ENCODE measurements around the gene SPAG9. TPM values are rescaled to one million over a fixed set of nuclear protein-coding genes. Genes with fewer than 3 reads are reported as not detected.

The SPAG9 gene
- total and polyA plus RNA-seq, 2 experiments from 2014 or later: 13.7 to 45.0 TPM

DNA sequence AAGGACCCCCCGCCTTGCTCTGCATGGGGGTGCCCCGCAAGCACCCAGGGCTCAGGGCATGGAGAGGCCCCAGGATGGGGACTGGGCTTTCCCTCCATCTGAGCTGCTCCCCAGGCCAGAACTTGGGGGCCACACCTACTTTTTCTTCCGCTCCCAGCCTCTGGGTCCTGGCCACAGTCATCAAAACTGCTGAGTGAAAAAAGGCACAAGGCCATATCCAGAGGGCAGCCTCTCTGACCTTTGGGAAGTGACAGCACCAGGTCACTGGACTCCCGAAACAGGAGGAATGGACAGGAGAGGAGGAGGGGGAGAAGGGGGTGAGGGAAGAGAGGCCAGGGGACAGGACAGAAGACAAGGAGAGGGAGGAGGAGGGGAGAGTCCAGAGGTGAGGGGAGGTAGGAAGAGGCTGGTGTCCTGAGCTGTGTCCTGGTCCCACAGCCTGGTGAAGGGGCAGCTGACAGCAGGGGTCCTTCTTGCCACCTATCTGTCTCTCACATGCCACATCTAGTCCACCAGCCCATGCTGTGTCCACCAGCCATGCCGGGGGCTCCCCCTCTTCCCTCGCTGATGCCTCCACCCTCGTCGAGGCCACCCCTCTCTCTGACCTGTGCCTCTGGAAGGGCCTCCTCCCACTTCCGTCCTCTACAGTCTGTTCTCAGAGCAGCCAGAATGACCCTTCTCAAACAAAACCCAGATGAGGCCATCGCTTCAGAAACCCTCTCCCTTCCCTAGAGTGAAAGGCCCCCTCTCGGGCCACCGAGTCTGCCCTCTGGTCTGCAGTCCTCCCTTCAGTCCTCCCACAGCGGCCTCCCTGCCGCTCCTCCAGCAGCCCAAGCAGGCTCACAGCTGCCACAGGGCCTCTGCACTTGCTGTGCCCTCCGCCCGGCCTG, 180.6 kb downstream of the SPAG9 start:
- H4K20me1 ChIP-seq (replicated peaks; ENCODE audit: insufficient read depth): no peaks in the 10 kb centered on the region
- no peaks in the 10 kb centered on the region for H3K9me2 ChIP-seq (ENCODE audit: insufficient read depth)
- no peak overlapping the region for H2AFZ ChIP-seq
- H3F3A ChIP-seq (replicated peaks; ENCODE audit: low read depth): no peaks in the 10 kb centered on the region
- H3K9me3 Mint-ChIP-seq: no peaks in the 10 kb centered on the region
- no peak overlapping the region for H3K27ac ChIP-seq (ENCODE audit: low read depth)
- DNase-seq (ENCODE audit: low spot score) (no peak), ATAC-seq (no peak)
- H3K4me2 ChIP-seq: no peak overlapping the region
- H3K36me3 Mint-ChIP-seq (ENCODE audit: low read depth): no peaks in the 10 kb centered on the region
- H3K27me3 Mint-ChIP-seq (ENCODE audit: insufficient read depth, low read depth, poor library complexity): peaks cover 13% of the 10 kb centered on the region
- no peaks in the 10 kb centered on the region for H3K79me2 ChIP-seq (replicated peaks; ENCODE audit: insufficient read depth)
- TF ChIP-seq JUNB (IDR thresholded peaks at IDR 0.05; ENCODE audit: unreplicated experiment): no peak
- TF ChIP-seq CTCF (conservative IDR thresholded peaks at IDR 0.05; ENCODE audit: low read depth in 2 of 2): no peak
- no peak for TF ChIP-seq REST (IDR thresholded peaks at IDR 0.05; ENCODE audit: unreplicated experiment)
- no peak for TF ChIP-seq EZH2 (IDR thresholded peaks at IDR 0.05; ENCODE audit: low read depth, unreplicated experiment)
- no peak for TF ChIP-seq CREB1 (CRISPR knock-in tag; IDR thresholded peaks at IDR 0.05; ENCODE audit: low read depth)
- no peak for TF ChIP-seq NANOG (IDR thresholded peaks at IDR 0.05; ENCODE audit: borderline replicate concordance)
- no peak for TF ChIP-seq STAT1 (IDR thresholded peaks at IDR 0.05; ENCODE audit: unreplicated experiment)
- TF ChIP-seq, protein P1, sequence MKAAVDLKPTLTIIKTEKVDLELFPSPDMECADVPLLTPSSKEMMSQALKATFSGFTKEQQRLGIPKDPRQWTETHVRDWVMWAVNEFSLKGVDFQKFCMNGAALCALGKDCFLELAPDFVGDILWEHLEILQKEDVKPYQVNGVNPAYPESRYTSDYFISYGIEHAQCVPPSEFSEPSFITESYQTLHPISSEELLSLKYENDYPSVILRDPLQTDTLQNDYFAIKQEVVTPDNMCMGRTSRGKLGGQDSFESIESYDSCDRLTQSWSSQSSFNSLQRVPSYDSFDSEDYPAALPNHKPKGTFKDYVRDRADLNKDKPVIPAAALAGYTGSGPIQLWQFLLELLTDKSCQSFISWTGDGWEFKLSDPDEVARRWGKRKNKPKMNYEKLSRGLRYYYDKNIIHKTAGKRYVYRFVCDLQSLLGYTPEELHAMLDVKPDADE (IDR thresholded peaks at IDR 0.05): no peak
- TF ChIP-seq ZNF331 (CRISPR knock-in tag; IDR thresholded peaks at IDR 0.05; ENCODE audit: low read depth): no peak
- TF ChIP-seq EZH2phosphoT487 (IDR thresholded peaks at IDR 0.05; ENCODE audit: unreplicated experiment): no peak
- no peak for TF ChIP-seq ZNF462 (CRISPR knock-in tag; IDR thresholded peaks at IDR 0.05)
- peaks cover 15% of the 10 kb centered on the region for H3K27me3 ChIP-seq (ENCODE audit: insufficient read depth)
- H3K27ac Mint-ChIP-seq: no peak overlapping the region
- no peak overlapping the region for H3K4me3 ChIP-seq
- H3K36me3 ChIP-seq (ENCODE audit: insufficient read depth): no peaks in the 10 kb centered on the region
- H3K4me3 Mint-ChIP-seq: no peak overlapping the region
- H3K4me1 ChIP-seq (ENCODE audit: insufficient read depth): peaks cover 6% of the 10 kb centered on the region; the same call in 1 of the 2 replicates
- H3K4me1 Mint-ChIP-seq: peaks cover 18% of the 10 kb centered on the region; the same call in 2 of the 3 replicates
